Measurements from ENCODE around the gene C1S. TPM values are rescaled to one million over a fixed set of nuclear protein-coding genes. Genes with fewer than 3 reads are reported as not detected.
"Not testable (repeated sequence)": the region's sequence is repeated elsewhere in the genome, so short reads cannot be mapped to it uniquely, and the experiment has no call there.

C1S gene
- polyA plus RNA-seq, 4 donors = 51.5 to 63.3 (median 56.3) TPM

DNA sequence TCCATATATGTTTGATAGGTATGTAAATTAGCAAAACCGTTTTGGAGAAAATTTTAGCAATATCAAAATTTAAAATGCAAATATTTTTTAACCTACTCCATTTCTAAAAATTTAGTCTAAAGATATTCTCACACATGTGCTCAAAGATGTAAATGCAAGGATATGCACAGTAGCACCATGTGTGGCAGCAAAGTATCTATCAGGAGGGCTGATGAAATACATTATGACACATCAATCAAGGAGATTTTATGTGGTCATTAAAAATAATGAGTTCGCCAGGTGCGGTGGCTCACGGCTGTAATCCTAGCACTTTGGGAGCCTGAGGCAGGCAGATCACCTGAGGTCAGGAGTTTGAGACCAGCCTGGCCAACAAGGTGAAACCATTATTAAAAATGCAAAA, 39.7 kb downstream of the C1S start:
- no peak for DNase-seq (ENCODE audit: low read depth in 4 of 4, low spot score in 3 of 4)

DNA sequence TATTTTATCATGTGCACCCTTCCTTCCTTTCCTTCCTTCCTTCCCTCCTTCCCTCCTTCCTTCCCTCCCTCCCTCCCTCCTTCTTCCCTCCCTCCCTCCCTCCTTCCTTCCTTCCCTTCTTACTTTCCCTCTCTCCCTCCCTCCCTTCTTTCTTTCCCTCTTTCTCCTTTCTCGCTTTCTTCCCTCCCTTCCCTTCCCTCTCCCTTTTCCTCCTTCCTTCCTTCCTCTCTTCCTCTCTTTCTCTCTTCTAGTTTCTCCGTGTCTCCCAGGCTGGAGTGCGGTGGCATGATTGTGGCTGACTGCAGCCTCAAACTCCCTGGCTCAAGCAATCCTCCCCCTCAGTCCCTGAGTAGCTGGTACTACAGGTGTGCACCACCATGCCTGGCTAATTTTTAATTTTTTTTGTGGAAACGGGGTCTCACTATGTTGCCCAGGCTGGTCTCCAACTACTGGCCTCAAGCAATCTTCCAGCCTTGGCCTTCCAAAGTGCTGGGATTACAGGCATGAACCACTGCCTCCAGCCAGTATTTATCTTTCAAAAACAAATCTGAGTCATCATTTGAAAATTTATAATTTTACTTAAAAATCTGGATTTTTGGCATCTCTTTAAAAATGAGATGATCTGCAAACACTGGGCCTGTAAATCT, 40.7 kb downstream of the C1S start:
- no peak for DNase-seq (ENCODE audit: low read depth in 4 of 4, low spot score in 3 of 4)

DNA sequence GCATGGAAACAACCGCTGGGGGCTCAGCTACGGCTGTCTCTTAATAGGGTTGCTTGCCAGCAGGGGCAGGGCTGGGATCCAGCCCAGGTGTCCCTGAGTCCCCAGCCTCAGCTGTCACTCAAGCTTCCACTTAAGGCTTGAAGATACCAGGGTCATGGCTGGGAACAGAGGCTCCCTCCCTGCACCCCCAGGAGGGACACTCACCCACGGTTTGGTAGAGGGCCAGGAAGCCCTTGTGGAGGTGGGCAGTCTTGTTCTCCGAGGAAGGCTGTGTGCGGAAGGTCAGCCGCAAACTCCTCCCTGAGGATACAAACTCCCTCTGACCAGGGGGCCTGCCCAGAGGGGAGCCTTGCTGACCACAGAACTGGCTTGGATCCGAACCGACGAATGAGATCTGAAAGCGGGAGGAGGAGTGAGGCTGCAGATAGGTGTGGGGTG, 41.2 kb downstream of the C1S start:
- no peak for DNase-seq (ENCODE audit: low read depth in 4 of 4, low spot score in 3 of 4)

DNA sequence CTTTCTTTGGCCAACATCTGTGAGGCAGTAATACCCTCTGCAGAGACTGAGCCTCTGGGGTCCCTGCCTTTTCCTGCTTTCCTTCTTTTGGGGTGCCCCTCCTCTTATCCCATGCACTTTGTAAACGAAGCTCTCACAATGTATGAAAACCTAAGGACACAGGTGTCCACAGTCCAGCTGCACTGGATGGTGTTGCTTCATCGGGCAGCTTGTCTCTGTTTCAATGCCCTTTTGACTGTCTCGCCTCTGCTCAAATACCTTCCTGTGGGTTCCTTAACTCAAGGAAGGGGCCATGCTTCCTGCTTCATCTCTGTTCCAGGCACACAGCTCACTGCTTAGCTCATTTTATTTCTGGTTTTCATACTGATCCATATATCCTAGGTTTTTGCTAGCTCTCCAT, 42.1 kb downstream of the C1S start:
- DNase-seq (ENCODE audit: low read depth in 4 of 4, low spot score in 3 of 4) = no peak

DNA sequence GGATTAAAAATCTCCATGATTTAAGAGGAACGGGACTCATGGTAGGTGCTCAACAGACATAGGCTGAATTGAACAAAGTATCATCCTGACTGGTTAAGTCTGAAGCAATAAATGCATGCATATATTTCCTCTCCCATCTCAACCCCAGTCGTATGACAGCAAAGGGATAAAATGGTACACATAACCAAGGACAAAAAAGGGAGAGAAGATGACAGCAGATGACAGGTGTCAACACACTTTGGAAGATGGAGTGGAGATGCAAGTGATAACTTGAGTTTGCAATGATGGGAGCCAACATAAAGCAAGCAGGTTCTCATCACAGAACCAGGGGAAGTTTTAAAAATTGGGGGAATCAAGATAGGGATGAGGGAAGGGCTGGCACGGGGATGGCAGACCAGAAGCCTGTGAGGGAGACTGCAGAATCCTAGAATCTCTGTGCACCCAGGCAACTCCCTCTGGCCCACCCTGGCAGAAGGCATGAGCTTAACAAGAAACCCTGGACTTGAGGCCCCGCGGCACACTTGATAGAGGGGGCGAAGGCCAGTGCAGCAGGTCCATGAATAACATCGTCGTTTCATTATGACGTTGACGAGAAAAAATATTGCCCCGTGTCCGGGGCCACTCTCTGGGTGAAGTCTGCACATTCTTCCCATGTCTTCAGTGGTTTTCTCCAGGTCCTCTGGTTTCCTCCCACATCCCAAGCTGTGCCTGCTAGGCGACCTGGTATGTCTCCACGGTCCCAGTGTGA, 43.5 kb downstream of the C1S start:
- no peak for DNase-seq (ENCODE audit: low read depth in 4 of 4, low spot score in 3 of 4)

DNA sequence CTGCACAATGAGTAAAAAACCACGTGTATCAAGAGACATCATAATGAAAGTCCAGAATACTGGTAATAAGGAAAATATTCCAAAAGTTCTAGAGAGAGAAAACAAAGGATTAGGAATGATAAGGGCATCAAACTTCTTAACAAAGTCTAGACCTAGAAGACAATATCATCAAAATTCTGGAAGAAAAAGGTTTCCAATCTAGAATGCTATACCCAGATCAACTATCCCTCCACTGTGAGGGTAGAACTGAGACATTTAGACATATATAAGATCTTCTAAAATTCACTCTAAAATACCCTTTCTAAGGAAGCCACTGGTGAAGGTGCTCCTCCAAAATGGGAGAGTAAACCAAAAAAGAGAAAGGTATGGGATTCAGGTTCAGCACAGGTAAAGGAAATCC, 45.6 kb downstream of the C1S start:
- no peak for DNase-seq (ENCODE audit: low read depth in 4 of 4, low spot score in 3 of 4)

DNA sequence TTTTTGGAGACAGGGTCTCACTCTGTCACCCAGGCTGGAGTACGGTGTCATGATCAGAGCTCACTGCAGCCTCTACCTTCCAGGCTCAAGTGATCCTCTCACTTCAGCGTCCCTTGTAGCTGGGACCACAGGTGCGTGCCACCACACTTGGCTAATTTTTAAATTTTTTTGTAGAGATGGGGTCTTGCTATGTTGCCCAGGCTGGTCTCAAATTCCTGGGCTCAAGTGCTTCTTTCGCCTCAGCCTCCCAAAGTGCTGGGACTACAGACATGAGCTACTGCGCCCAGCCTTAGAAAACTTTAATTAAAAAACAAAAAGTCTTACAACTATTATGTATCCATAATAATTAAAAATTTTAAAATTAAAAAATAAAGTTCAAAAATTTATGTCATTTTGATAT, 46.7 kb downstream of the C1S start:
- not testable (repeated sequence) for DNase-seq (ENCODE audit: low read depth in 4 of 4, low spot score in 3 of 4)

DNA sequence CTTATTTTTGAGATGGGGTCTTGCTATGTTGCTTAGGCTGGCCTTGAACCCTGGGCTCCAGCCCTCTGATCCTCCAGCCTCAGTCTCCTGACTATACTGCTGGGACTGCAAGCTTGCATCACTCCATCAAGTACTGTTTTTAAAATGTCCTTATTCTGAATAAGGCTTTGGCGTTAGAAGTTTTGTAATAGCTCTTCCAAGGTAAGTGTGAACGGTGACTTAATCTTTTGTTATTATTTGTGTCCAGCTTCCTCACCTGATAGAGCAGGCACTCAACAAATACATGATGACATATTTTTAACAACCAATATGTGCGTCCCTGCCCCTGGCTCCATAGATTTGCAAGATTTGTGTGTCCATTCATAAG, 47.1 kb downstream of the C1S start:
- DNase-seq (ENCODE audit: low read depth in 4 of 4, low spot score in 3 of 4) = no peak

DNA sequence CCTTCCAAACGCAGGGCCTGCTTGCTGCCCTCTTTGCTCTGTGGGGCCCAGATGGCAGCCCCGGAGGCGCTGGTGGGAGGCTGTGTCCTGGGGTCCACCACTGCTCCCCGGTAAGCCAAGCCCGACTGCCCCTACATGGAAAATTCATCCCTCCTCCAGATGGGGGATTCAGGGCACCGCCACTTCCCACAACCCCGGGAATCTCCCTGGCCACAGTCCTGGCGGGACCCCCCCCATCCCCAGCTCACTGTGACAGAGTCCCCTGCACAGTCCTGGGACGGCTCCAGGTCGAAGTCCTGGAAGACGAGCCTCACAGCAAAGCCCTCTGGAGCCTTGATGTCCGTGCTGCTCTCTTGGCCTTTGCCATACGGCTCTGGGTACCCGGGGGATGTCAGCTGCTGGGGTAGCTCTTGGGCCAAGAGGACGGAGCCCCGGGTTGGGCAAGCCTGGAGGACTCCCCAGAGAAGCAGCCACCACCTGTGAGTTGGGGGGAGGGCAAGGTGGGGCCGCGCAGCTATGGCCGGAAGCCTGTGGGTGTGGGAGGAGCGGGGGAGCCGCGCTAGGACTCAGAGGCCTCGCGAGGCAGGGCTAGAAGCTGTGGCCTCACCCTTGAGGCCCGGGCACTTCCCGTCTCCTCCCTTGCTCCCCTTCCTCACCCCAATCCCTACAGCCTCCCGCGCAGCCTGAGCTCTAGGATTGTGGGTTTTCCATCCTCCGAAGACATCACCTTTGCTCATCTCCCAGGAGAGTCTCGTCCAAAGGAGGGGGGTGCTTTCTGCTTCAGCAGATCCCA, 47.7 kb downstream of the C1S start:
- peak in 1 of 4 donors; percentile 61 for DNase-seq (ENCODE audit: low read depth in 4 of 4, low spot score in 3 of 4)

DNA sequence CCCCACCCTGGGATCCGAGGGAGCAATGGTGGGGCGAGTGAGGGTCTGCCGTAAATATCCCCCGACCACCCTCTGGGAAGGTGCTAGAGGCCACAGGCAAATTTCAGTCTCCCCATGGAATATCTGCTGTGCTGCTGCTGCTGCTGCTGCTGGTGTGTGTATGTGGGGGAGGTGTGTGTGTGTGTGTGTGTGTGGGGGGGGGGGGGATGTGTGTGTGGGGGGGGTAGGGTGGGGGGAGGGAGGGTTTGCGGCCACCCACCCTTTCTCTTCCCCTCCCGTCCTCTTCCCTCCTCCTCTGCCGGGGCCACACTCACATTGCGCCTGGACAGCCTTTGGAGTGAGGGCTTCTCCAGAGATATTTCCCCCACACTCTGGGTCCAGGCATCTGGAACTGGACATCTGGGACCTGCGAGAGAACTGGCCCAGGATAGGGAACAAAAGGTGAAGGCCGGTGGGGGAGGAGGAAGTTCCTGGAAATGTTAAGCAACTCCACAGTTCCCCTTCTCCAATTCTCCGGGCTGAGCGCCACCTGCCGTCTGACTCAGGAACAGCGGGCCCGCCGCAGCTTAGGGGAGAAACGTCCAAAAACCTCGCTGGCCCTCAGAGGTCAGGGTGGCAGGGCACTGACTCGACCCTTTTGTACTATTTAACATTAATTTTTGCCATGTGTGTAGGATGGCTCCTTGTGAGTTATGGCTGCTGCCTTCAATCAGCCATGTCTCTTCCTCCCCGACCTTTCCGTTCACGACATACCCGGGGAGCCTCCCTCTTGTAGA, 48.5 kb downstream of the C1S start, which contains the start of gene C1RL:
C1RL (minus strand) TSS at position 419 of the 776 bp plus-strand sequence; CDS start at position 385, 34 bp downstream.
- peak; percentile 78 to 82 (median 80) for DNase-seq (ENCODE audit: low read depth in 4 of 4, low spot score in 3 of 4)

DNA sequence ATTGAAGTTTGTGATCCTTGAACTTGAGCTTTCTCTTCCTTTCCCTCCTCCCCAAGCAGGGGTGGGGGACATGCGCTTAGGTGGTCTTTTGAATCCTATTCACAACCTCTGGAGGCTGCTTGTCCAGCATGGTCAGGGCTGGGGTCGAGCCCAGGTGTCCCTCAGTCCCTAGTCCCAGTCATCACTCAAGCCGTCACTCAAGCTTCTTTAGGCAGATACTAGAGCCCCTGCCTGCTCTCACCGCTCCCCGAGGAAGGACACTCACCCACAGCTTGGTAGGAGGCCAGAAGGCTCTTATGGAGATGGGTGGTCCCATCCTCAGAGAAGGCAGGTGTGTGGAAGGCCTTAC, 49.0 kb downstream of the C1S start:
- no peak for DNase-seq (ENCODE audit: low read depth in 4 of 4, low spot score in 3 of 4)

DNA sequence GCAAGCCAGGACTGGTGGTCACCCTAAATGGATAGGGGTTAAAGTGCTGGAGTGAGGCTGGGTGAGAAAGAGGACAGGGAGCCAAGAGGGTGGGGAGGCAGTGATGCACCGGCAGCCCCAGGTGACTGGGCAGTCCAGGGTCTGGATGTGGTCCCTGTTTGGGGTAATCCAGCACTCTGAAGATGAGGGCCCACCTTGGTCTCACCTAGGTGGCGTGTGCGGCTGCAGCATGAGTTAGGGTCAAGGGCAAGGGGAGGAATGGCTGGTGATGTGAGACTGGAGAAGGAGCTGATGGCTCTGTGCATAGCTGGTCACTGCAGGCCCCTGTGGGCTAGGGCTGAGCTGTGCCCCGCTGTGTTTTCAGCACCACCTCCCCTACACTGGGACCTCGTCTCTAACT, 50.1 kb downstream of the C1S start:
- DNase-seq (ENCODE audit: low read depth in 4 of 4, low spot score in 3 of 4) = no peak

DNA sequence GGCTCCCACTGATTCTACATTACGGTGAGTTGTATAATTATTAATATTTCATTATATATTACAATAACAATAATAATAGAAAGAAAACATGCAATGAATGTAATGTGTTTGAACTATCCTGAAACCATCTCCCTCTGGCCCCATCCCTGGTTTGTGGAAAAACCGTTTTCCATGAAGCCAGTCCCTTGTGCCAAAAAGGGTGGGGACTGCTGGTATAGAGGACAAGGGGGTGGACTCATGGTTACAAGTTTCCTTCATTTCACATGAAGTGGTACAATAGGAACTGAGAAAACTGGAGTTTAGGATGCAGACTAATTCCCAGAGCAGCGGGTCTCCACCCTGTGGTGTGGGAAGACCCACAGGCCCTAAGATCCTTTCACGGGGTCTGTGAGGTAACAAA, 51.5 kb downstream of the C1S start:
- no peak for DNase-seq (ENCODE audit: low read depth in 4 of 4, low spot score in 3 of 4)

DNA sequence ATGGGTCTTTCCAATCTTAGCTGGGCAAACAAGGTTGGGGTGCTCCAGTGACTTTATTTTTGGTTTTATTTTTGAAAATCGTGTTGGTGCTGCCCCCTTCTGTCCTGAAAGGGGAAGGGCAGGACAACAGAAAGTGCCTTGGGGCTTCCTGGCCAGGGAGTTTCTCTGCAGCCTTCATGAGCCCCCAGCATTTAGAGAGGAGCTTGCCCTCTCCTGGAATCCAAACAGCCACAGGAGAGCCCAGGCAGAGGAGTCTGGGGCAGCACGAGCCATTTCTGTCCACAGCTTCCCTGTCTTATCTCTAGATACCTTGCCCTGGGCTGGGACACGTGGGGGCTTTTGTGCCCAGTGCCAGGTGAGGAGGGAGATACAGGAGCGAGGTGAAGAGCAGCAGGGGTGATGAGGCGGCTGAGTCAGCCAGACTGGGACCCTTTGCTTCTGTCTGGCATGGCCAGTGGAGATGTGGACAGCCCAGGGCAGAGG, 52.9 kb downstream of the C1S start:
- no peak for DNase-seq (ENCODE audit: low read depth in 4 of 4, low spot score in 3 of 4)

DNA sequence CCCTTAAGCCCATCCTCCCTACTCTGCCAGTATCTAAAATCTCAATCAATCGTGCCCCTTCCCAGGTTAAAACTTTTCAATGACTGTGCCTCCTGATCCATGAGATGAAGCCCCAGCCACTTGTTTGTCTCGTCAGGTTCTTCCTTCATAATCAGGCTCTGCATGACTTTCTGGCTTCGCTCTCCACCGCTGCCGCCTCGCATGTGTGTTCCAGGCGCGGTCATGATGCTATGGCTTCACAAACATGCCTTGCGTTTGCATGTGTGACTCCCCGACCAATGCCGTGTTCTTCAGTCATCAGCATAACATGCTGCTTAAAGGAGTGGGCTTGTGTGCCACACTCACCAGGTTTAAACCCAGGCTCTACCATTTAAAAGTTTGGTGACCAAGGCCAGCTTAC, 53.5 kb downstream of the C1S start:
- no peak for DNase-seq (ENCODE audit: low read depth in 4 of 4, low spot score in 3 of 4)

DNA sequence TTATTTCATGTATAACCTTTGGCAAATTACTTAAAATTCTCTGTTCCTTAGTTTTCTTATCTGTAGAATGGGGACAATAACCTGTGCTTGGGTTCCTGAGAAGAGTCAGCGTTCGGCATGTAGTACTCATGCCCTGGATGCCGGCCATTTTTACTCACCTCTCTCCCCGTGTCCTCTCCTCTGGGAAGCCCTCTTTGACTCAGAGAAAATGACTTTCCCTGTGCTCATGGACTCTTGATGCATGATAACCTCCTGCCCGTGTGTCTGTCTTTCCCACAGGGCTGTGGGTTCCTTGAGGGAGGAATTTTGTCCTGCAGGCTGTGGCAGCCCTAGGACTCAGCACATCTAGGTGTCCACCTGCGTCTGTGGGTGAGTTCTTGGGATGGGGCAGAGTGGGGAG, 54.3 kb downstream of the C1S start:
- DNase-seq (ENCODE audit: low read depth in 4 of 4, low spot score in 3 of 4) = no peak

DNA sequence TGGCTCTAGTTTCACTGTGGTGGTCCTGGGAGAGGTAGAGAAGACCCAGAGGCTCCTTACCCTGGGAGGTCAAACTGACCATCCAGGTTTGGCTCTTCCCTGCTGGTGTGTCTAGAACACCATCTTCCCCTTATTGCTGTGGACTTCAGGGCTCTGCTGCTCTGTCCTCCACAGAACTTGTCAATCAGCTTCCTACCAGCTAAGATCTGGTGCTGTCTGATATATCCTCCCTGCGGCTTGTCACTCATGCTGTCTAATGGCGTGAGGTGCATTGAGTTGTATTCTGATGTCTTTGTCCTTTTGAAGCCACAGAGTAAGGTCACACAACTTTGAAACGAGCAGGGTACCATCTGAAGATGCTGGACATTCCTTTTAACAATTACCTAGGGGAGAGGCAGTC, 55.7 kb downstream of the C1S start:
- no peak for DNase-seq (ENCODE audit: low read depth in 4 of 4, low spot score in 3 of 4)

DNA sequence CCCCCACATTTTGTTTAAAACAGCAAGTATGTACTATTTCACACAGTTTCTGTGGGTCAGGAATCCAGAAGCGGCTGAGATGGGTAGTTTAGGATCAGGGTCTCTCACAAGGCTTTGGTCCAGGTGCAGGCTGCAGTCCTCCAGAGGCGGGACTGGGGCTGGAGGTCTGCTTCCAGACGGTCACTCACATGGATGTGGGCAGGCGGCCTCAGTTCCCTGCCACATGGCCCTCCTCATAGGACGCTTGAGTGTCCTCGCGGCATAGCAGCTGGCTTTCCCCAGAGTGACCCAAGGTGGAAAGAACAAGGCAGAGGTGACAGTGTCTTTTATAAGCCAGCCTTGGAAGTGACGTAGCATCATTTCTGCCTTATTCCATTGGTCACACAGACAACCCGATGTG, 56.4 kb downstream of the C1S start:
- no peak for DNase-seq (ENCODE audit: low read depth in 4 of 4, low spot score in 3 of 4)

DNA sequence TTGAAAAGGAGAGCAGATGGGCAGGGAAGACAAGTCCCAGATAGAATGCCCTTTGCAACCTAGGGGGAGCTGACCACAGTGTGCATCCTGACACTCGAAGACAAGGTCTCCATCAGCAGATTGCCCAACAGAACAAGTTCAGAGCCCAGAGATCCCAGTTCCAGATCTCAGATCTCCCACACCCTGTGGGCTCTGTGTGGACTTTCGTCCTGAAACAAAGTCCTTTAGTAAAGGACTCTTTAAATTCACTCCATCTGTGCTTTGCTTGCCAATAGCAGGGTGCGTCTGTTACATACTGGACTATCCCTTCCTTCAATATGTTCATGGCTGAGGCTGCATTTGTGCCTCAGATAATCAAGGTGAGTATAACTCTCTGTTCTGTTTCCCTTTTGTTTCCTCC, 57.2 kb downstream of the C1S start:
- no peak for DNase-seq (ENCODE audit: low read depth in 4 of 4, low spot score in 3 of 4)

DNA sequence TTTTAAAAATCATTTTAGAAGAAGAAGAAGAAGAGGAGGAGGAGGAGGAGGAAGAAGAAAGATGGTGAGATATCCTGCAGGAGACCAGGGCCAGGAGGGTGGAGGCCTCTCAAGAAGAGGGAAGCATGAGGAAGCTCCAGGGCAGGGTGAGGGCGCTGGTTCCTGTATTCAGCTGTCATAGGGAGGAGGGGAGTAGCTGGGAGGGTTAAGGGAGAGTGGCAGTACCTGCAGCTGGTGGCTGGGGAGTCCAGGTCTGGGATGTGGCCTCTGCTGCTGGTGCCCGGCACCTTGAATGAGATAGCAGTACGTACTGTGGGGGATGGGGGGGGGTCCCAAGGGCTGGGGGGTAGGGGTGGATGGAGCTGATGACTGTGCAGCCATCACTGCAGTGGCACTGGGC, 58.4 kb downstream of the C1S start:
- DNase-seq (ENCODE audit: low read depth in 4 of 4, low spot score in 3 of 4) = no peak

DNA sequence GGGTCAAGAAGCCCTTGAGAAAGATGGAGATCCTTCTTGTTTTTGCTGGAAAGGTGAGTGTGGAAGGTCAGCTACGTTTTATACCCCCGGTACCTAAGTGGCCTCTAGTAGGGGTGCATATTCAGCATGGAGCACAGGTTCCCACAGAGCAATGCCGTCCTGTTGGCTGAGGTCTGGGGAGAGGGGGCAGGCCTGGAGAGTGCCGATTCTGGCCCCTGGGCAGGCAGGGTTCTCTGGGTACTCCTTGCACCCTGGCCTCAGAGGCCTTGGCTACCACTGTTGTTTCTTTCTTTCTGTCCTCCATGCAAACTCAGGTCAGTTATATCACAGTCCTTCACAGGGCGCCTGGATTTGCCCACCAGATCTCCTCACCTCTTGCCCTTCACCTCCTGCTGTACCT, 59.6 kb downstream of the C1S start:
- DNase-seq (ENCODE audit: low read depth in 4 of 4, low spot score in 3 of 4) = no peak

Data from right renal pelvis (tissue), 4 donors.